Neutrophil (primary cell): ENCODE results near the gene PANK2.

ENCODE experiments used
- H3K27ac ChIP-seq: fragments of 200-600 bp; sonication (generic); 2 replicates; pipeline ENCODE4 v1.5.1; 2016; ENCODE audit warnings: mild to moderate bottlenecking, moderate library complexity
- H3K27me3 ChIP-seq: fragments of 200-600 bp; sonication (generic); 2 replicates; pipeline ENCODE4 v1.6.0; 2016; ENCODE audit warnings: mild to moderate bottlenecking
- H3K36me3 ChIP-seq: fragments of 200-600 bp; sonication (generic); 2 replicates; pipeline ENCODE4 v1.5.1; 2017
- H3K4me1 ChIP-seq, 2 experiments: fragments of 200-600 bp in 1 of 2; sonication (generic) in 1 of 2; 1 replicate in 1 of 2; 2 replicates in 1 of 2; pipeline versions ENCODE4 v1.5.1 to v1.6.1; 2013 to 2016; ENCODE audit warnings: low read depth in 1 of 2, low read length in 1 of 2, mild to moderate bottlenecking in 1 of 2, moderate library complexity in 1 of 2; ENCODE audit not compliant: control insufficient read depth in 1 of 2, insufficient read depth in 1 of 2
- H3K4me3 ChIP-seq, 2 experiments: fragments of 200-600 bp in 1 of 2; sonication (generic) in 1 of 2; 1 replicate in 1 of 2; 2 replicates in 1 of 2; pipeline ENCODE4 v1.5.1; 2013 to 2016; ENCODE audit warnings: low read depth in 1 of 2, low read length in 1 of 2, mild to moderate bottlenecking in 1 of 2, moderate library complexity in 1 of 2
- H3K9me3 ChIP-seq: fragments of 200-600 bp; sonication (generic); 2 replicates; pipeline ENCODE4 v1.5.1; 2016
- TF ChIP-seq, protein P1 (sequence below): fragments of 200-600 bp; sonication (generic); IDR thresholded peaks from 2 replicates; pipeline ENCODE4 v1.5.1; 2016; ENCODE audit warnings: antibody characterized with exemption

PANK2 gene

DNA sequence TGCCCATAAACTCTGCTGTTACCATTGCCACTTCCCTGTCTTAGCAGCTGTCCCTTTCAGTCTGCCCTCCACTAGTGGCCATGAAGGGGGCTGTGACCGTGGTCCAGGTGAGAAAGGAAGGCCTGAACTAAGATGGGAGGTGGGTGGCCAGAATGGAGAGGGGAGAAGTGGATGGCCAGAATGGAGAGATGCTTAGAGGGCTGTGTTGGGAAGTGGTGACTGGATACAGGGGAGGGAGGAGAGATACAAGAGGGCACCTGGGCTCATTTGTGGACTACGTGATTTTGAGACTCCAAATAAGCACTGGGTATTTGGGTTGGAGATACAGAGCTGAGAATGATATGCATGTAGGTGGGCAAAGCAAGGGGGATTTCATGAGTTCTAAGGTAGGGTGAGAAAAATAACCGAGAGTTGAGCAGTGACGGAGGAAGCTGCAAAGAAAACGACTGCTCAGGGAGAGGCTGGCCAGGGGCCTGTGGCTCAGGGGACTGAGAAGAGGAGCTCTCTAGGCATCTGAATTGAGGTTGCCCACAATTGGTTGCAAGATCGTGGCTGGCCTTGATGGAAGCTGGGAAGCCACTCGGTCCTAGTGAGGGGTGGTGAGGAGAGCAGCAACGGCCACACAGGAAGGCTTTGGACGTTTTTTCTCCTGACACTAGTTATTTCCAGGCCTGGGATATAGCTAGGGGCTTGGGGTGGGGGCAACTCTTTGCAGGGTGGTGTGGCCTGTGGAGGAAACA lies 36.9 kb downstream of the PANK2 start:
- TF ChIP-seq, protein P1, sequence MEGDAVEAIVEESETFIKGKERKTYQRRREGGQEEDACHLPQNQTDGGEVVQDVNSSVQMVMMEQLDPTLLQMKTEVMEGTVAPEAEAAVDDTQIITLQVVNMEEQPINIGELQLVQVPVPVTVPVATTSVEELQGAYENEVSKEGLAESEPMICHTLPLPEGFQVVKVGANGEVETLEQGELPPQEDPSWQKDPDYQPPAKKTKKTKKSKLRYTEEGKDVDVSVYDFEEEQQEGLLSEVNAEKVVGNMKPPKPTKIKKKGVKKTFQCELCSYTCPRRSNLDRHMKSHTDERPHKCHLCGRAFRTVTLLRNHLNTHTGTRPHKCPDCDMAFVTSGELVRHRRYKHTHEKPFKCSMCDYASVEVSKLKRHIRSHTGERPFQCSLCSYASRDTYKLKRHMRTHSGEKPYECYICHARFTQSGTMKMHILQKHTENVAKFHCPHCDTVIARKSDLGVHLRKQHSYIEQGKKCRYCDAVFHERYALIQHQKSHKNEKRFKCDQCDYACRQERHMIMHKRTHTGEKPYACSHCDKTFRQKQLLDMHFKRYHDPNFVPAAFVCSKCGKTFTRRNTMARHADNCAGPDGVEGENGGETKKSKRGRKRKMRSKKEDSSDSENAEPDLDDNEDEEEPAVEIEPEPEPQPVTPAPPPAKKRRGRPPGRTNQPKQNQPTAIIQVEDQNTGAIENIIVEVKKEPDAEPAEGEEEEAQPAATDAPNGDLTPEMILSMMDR, result no peak
- no peaks in the 10 kb centered on the region for H3K9me3 ChIP-seq
- peaks cover 94% of the 10 kb centered on the region for H3K36me3 ChIP-seq
- peak overlapping the region; percentile 82 for H3K27ac ChIP-seq
- H3K27me3 ChIP-seq, result no peaks in the 10 kb centered on the region
- peaks cover 71 to 76% of the 10 kb centered on the region in 2 experiments for H3K4me1 ChIP-seq
- no peak overlapping the region for H3K4me3 ChIP-seq

DNA sequence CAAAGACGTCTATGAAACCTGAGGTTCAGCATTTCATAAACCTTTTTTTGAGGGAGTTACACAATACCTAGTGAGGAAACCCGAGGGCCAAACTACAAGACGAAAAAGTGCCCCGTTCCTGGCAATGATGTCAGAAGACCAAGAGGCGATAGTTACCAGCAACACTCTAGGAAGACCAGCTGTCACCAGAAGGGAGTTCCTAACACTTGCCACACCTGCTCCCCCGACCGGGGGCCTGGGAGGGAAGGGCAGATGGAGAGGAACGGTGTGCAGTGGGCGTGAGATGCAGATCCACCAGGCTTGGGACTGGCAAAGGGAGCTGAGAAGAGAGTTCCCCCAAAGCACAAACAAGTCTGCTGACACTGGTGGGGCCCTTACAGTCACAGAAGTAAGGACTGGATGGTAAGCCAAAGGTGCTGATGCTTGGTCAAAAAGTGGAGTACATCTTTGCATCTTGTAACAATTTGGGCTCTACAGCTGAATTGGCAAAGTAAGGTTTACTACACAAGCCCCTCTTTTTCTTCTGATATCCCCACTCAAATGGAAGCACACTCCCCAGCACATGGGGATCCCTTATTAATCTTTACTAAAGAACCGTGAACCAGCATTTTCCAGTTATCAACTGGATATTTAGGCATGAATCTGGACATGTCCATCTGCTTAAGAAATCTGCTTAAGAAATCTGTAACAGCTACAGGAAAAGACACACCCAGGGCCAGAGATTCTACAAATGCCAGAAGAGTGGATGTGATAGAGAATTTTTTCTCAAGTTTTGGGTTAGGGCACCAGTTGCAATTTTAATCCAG lies 38.5 kb downstream of the PANK2 start:
- Histone ChIP-seq H3K36me3 (peaks cover 98% of the 10 kb centered on the region), H3K9me3 (no peaks in the 10 kb centered on the region), H3K27me3 (no peaks in the 10 kb centered on the region), H3K4me3 (peak overlapping the region; percentile 41 to 52), H3K27ac (peak overlapping the region; percentile 82), H3K4me1 (peaks cover 76 to 89% of the 10 kb centered on the region in 2 experiments)
- TF ChIP-seq, protein P1, result no peak

DNA sequence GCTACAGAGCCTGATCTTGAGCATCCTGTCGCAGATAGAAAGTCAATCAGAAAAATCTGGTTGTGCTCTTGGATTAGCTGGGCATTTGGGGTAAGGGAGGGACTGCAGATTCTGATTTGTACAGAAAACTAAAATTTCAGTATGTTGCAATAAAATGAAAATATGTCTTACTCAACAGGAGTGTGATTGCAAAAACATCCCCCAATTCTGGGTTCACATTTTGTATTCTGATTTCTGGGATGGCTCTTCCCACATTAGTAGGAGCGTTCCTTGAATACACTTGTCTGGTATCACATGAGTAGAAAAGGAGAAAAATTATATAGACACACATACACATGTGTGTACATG lies 40.5 kb downstream of the PANK2 start:
- no peaks in the 10 kb centered on the region for H3K9me3 ChIP-seq
- H3K27ac ChIP-seq, result peak overlapping the region; percentile 79
- H3K36me3 ChIP-seq, result peaks cover 98% of the 10 kb centered on the region
- peaks cover 75 to 85% of the 10 kb centered on the region in 2 experiments for H3K4me1 ChIP-seq
- no peak overlapping the region for H3K4me3 ChIP-seq
- TF ChIP-seq, protein P1, result no peak
- H3K27me3 ChIP-seq, result no peaks in the 10 kb centered on the region

DNA sequence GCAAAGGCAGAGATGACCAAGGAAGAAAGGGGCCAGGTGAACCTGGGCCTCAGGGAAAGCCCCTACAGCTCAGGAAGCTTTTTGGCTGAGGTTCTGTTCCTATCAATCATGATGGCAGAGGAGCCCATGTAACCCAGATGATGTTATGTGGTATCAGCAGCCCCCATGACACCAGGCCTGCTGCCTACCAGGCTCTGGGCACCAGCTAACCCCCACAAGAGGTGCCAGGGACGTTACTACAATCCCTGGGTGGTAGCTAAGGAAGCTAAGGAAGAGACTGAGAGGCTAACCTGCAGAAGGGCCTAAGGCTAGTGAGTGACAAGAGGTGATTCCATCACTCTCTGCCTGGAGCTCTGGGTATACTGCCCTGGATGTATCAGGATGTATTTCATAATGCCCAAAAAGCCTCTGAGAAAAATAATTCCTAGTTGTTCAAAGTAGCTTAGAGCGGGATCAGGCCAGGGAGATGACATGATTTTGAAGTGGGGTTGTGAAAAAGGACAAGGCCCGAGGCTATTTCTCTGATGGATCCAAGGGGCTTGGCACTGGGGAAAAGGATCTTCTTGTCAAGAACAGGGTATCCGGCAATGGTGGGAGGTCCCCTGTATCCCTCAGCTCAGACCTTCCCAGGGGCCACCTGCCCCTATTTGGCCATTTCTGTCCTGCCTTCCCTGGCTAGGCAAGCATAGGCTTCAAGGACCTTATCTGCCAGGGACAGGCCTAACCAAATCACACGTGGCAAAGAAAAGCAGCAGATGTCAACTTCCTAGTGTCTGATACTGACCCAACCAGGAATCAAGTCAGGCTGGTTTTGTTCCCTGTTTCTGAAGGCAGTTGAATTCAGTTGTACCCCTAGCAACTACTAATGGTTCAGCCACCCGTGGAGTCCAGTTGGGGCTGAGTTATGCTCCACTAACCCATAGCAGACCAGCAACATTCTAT lies 41.3 kb downstream of the PANK2 start:
- peaks cover 66 to 77% of the 10 kb centered on the region in 2 experiments for H3K4me1 ChIP-seq
- TF ChIP-seq, protein P1, result no peak
- H3K27ac ChIP-seq, result peak overlapping the region; percentile 79

DNA sequence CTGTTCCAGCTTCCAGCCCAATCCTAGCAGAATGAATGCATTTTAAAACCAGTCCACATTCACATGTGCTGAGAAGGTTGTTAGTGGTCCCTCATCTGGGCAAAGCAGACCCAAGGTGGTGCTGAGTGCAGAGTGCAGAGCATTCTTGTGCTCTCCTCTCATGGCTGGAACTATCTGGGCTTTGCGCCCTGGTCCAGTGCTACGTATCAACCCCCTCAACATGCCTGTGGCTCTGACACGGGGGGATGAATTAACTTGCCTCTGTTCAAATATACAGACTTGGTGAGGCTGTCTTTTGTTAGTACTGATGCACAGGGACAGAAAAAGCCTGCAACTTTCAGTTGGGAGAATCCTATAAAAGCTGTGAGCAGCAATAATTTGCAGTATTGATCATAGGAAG lies 42.5 kb downstream of the PANK2 start:
- no peaks in the 10 kb centered on the region for H3K9me3 ChIP-seq
- peaks cover 55 to 66% of the 10 kb centered on the region in 2 experiments for H3K4me1 ChIP-seq
- no peak overlapping the region for H3K4me3 ChIP-seq
- H3K27me3 ChIP-seq, result no peaks in the 10 kb centered on the region
- H3K27ac ChIP-seq, result peak overlapping the region; percentile 79
- H3K36me3 ChIP-seq, result peaks cover 100% of the 10 kb centered on the region
- TF ChIP-seq, protein P1, result no peak

More for the DNA sequence above, 41.3 kb downstream of the PANK2 start:
- H3K27me3 ChIP-seq, result no peaks in the 10 kb centered on the region
- H3K4me3 ChIP-seq, result no peak overlapping the region
- peaks cover 100% of the 10 kb centered on the region for H3K36me3 ChIP-seq
- H3K9me3 ChIP-seq, result no peaks in the 10 kb centered on the region
